IMR-90 (cell line): ENCODE data around the gene HIPK1.

ENCODE experiments used
- BHLHE40 ChIP-seq: fragments of 150-350 bp; IDR thresholded peaks from 2 replicates; pipeline ENCODE4 v1.6.1; 2016; ENCODE audit warnings: mild to moderate bottlenecking, low read depth, low read length
- POLR2A ChIP-seq: IDR thresholded peaks from 2 replicates; pipeline ENCODE4 v1.6.1; 2012; ENCODE audit warnings: mild to moderate bottlenecking, low read depth, low read length
- TF ChIP-seq, protein P1 (sequence below): conservative IDR thresholded peaks from 2 replicates; pipeline ENCODE4 v1.5.1; 2012; ENCODE audit warnings: mild to moderate bottlenecking, low read depth, low read length, improper control_type of control experiment
- TF ChIP-seq, protein P2 (sequence below): fragments of 150-350 bp; IDR thresholded peaks from 2 replicates; pipeline ENCODE4 v1.6.1; 2016; ENCODE audit warnings: low read depth, mild to moderate bottlenecking, low read length, moderate library complexity, borderline replicate concordance

DNA sequence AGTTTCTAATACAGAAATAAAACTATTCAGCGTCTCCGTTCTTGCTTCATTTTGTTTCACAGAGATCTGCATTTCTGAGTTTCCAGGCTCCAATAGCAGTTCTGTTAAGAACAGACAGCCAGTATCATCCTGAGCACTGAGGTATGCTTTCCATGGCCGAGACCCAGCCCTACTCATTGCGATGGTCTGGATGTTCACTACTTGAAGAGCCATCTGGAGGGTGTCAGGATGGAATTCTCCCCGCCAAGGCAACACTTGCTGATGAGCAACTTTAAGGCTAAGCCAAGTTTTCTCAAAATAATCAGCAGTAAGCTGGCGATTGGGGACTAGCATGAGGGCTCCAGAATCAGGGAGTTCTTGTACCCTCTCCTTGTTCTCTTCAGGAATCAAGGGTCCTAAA, 34.0 kb upstream of the HIPK1 start:
- TF ChIP-seq, protein P1, sequence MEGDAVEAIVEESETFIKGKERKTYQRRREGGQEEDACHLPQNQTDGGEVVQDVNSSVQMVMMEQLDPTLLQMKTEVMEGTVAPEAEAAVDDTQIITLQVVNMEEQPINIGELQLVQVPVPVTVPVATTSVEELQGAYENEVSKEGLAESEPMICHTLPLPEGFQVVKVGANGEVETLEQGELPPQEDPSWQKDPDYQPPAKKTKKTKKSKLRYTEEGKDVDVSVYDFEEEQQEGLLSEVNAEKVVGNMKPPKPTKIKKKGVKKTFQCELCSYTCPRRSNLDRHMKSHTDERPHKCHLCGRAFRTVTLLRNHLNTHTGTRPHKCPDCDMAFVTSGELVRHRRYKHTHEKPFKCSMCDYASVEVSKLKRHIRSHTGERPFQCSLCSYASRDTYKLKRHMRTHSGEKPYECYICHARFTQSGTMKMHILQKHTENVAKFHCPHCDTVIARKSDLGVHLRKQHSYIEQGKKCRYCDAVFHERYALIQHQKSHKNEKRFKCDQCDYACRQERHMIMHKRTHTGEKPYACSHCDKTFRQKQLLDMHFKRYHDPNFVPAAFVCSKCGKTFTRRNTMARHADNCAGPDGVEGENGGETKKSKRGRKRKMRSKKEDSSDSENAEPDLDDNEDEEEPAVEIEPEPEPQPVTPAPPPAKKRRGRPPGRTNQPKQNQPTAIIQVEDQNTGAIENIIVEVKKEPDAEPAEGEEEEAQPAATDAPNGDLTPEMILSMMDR: no peak
- TF ChIP-seq, protein P2, sequence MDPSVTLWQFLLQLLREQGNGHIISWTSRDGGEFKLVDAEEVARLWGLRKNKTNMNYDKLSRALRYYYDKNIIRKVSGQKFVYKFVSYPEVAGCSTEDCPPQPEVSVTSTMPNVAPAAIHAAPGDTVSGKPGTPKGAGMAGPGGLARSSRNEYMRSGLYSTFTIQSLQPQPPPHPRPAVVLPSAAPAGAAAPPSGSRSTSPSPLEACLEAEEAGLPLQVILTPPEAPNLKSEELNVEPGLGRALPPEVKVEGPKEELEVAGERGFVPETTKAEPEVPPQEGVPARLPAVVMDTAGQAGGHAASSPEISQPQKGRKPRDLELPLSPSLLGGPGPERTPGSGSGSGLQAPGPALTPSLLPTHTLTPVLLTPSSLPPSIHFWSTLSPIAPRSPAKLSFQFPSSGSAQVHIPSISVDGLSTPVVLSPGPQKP: no peak
- TF ChIP-seq POLR2A (no peak), BHLHE40 (no peak)
